ENCODE results near the gene ETV6.

The ETV6 gene

DNA sequence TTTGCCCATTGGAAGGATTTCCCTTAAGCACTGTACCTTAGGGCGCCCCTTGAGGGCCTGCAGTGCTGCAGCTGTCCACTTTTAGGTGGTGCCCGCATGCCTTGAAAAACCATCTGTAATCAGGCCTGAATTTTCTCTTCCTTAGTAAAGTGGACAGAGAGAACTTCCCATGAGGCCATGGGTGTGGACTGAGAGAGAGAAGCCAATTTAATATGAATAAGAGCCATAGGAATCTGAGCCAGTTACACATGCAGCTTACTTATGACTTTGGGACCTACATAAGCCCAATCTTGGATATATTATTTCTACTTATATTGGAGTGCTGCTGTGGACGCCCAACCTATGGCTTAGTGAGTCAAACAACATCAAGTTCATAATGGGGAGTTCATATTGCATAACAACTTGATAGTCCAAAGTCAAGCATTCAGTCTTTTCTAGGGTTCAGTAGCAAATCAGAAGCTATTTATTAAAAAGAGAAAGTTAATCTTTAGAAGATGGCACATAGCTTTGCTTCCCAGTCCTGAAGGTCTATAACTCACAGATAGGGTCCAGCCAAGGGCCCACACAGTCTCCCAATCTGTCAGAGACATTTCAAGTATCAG lies 11.1 kb upstream of the ETV6 start:
- TF ChIP-seq FOXP2 (optimal IDR thresholded peaks at IDR 0.05; ENCODE audit: borderline replicate concordance, extremely low read depth, extremely low read length, insufficient read depth) = no peak
- TF ChIP-seq SIN3A (IDR thresholded peaks at IDR 0.05; ENCODE audit: borderline replicate concordance, insufficient read depth, low read length) = no peak
- TF ChIP-seq POLR2AphosphoS5 (IDR thresholded peaks at IDR 0.05; ENCODE audit: low read depth, low read length) = no peak
- TF ChIP-seq TAF1 (IDR thresholded peaks at IDR 0.05; ENCODE audit: borderline replicate concordance, insufficient read depth, low read length) = no peak
- no peak for TF ChIP-seq REST (IDR thresholded peaks at IDR 0.05; ENCODE audit: insufficient read depth in 1 of 2, low read depth in 2 of 2, low read length in 2 of 2)

DNA sequence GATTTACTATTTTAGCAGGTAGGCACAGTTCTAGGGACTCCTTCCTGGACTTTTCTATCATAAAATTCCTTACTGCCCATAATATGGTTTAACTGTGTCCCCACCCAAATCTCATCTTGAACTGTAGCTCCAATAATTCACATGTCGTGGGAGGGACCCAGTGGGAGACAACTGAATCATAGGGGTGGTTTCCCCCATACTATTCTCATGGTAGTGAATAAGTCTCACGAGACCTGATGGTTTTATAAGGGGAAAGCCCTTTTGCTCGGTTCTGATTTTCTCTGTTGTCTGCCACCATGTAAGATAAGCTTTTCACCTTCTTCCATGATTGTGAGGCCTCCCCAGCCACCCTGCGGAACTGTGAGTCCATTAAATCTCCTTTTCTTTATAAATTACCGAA lies 10.0 kb upstream of the ETV6 start:
- no peak for TF ChIP-seq POLR2AphosphoS5 (IDR thresholded peaks at IDR 0.05; ENCODE audit: low read depth, low read length)
- no peak for TF ChIP-seq TAF1 (IDR thresholded peaks at IDR 0.05; ENCODE audit: borderline replicate concordance, insufficient read depth, low read length)
- no peak for TF ChIP-seq REST (IDR thresholded peaks at IDR 0.05; ENCODE audit: insufficient read depth in 1 of 2, low read depth in 2 of 2, low read length in 2 of 2)
- TF ChIP-seq SIN3A (IDR thresholded peaks at IDR 0.05; ENCODE audit: borderline replicate concordance, insufficient read depth, low read length) = no peak
- no peak for TF ChIP-seq FOXP2 (optimal IDR thresholded peaks at IDR 0.05; ENCODE audit: borderline replicate concordance, extremely low read depth, extremely low read length, insufficient read depth)

- TF ChIP-seq TAF1 (IDR thresholded peaks at IDR 0.05; ENCODE audit: borderline replicate concordance, insufficient read depth, low read length) = no peak
- TF ChIP-seq SIN3A (IDR thresholded peaks at IDR 0.05; ENCODE audit: borderline replicate concordance, insufficient read depth, low read length) = no peak
- no peak for TF ChIP-seq POLR2AphosphoS5 (IDR thresholded peaks at IDR 0.05; ENCODE audit: low read depth, low read length)
- no peak for TF ChIP-seq REST (IDR thresholded peaks at IDR 0.05; ENCODE audit: insufficient read depth in 1 of 2, low read depth in 2 of 2, low read length in 2 of 2)
- TF ChIP-seq FOXP2 (optimal IDR thresholded peaks at IDR 0.05; ENCODE audit: borderline replicate concordance, extremely low read depth, extremely low read length, insufficient read depth) = no peak
Observed at GRCh38 chr12:11641522-11641921, 8.0 kb upstream of the ETV6 start.

DNA sequence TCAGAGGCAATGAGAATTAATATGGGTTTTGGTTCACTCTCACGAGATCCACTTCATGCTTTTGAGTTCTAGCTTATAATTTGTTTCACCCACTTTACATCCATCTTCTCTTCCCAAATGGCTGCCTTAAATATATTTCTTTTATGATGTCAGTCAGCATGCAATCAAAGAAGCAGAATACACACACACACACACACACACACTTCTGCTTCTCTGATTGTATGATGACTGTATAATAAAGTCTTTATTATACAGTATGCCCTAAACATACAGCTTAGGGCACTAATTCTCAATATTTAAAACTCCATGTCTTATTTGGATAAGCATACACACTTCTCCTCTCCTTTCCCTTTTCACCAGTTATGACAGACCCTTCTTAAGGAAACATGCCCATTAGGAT lies 6.7 kb upstream of the ETV6 start:
- TF ChIP-seq REST (IDR thresholded peaks at IDR 0.05; ENCODE audit: insufficient read depth in 1 of 2, low read depth in 2 of 2, low read length in 2 of 2) (no peak), TAF1 (IDR thresholded peaks at IDR 0.05; ENCODE audit: borderline replicate concordance, insufficient read depth, low read length) (no peak), FOXP2 (optimal IDR thresholded peaks at IDR 0.05; ENCODE audit: borderline replicate concordance, extremely low read depth, extremely low read length, insufficient read depth) (no peak), SIN3A (IDR thresholded peaks at IDR 0.05; ENCODE audit: borderline replicate concordance, insufficient read depth, low read length) (no peak), POLR2AphosphoS5 (IDR thresholded peaks at IDR 0.05; ENCODE audit: low read depth, low read length) (no peak)
